ENCODE results near the gene CPHXL2.

CPHXL2 gene

DNA sequence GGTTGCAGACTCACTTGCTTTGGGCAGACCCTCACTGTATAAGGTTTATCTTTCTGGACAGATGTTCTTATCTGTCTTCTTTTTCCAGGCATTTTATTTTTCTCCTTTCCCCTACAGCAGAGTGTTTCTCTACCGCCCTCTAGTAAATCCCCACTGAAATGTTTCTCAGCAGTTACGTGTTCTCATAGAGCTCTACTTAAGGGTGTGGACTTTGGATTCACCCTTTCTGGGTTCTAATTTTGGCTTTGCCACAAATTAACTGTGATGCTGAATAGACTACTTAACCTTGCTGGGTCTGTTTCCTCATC, 55.7 kb downstream of the CPHXL2 start:
- peak; percentile 41 for DNase-seq (ENCODE audit: extremely low spot score)
- TF ChIP-seq, protein P1, sequence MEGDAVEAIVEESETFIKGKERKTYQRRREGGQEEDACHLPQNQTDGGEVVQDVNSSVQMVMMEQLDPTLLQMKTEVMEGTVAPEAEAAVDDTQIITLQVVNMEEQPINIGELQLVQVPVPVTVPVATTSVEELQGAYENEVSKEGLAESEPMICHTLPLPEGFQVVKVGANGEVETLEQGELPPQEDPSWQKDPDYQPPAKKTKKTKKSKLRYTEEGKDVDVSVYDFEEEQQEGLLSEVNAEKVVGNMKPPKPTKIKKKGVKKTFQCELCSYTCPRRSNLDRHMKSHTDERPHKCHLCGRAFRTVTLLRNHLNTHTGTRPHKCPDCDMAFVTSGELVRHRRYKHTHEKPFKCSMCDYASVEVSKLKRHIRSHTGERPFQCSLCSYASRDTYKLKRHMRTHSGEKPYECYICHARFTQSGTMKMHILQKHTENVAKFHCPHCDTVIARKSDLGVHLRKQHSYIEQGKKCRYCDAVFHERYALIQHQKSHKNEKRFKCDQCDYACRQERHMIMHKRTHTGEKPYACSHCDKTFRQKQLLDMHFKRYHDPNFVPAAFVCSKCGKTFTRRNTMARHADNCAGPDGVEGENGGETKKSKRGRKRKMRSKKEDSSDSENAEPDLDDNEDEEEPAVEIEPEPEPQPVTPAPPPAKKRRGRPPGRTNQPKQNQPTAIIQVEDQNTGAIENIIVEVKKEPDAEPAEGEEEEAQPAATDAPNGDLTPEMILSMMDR (IDR thresholded peaks at IDR 0.05; ENCODE audit: control extremely low read depth, extremely low read depth, low read depth, missing control alignments): peak; percentile 57
- ChIA-PET POLR2A (interaction anchor here (0.6 kb wide), 2 partner anchors 184 to 234 kb away, joined by 3 to 5 read pairs; no protein-coding TSS in a partner anchor), CTCF (interaction anchor here (0.8 to 4.6 kb wide), 24 partner anchors 8 to 157 kb away, joined by 3 to 33 read pairs (median 4); partner anchors contain the start of genes KARS1, TERF2IP and TMEM170A)

GRCh38 chr16:75620326-75621169, 56.3 kb downstream of the CPHXL2 start:
- TF ChIP-seq, protein P1 (IDR thresholded peaks at IDR 0.05; ENCODE audit: control extremely low read depth, extremely low read depth, low read depth, missing control alignments): no peak
- ChIA-PET CTCF (interaction anchor here (0.7 to 4.6 kb wide), 17 partner anchors 8 to 156 kb away, joined by 3 to 33 read pairs (median 4); partner anchors contain the start of genes KARS1, TERF2IP and TMEM170A), POLR2A (interaction anchor here (0.6 kb wide), 1 partner anchor 183 kb away, joined by 5 read pairs; no protein-coding TSS in a partner anchor)
- no peak for DNase-seq (ENCODE audit: extremely low spot score)

- no peak for DNase-seq (ENCODE audit: extremely low spot score)
- ChIA-PET CTCF (interaction anchor here (0.9 to 4.6 kb wide), 8 partner anchors 9 to 153 kb away, joined by 3 to 33 read pairs (median 4); no protein-coding TSS in a partner anchor), POLR2A (no interaction called here)
- TF ChIP-seq, protein P1 (IDR thresholded peaks at IDR 0.05; ENCODE audit: control extremely low read depth, extremely low read depth, low read depth, missing control alignments): no peak
These were observed 58.0 kb downstream of the CPHXL2 start for GRCh38 chr16:75618780-75619179.

GRCh38 chr16:75617121-75617520, 59.7 kb downstream of the CPHXL2 start:
- ChIA-PET POLR2A (no interaction called here), CTCF (interaction anchor here (1.6 kb wide), 1 partner anchor 11 kb away, joined by 6 read pairs; no protein-coding TSS in a partner anchor)
- no peak for DNase-seq (ENCODE audit: extremely low spot score)
- TF ChIP-seq, protein P1 (IDR thresholded peaks at IDR 0.05; ENCODE audit: control extremely low read depth, extremely low read depth, low read depth, missing control alignments): no peak

DNA sequence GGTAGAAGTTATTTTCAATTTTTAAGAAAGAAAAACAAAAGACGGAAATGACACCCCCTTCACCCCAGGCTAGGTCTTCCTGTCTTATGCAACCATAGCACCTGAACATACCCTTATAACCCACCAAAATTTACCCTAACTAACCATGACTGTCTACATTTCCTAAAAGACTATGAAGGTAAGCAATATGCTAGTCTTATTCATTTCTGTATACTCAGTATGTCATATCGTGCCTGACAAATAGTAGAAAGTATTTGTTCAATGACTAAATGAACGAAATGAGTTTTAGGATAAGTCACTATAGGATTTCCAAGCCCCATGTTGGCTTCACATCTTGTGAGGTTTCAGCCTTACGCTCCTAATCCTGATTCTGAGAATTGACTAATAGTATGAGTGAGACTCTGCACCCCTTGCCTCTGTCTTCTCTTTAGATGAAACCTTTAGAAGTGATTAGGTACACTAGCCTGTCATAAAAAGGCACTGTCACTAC, 60.2 kb downstream of the CPHXL2 start:
- no peak for DNase-seq (ENCODE audit: extremely low spot score)
- TF ChIP-seq, protein P1 (IDR thresholded peaks at IDR 0.05; ENCODE audit: control extremely low read depth, extremely low read depth, low read depth, missing control alignments): no peak
- CTCF ChIA-PET: interaction anchor here (0.9 kb wide), 1 partner anchor 45 kb away, joined by 3 read pairs; no protein-coding TSS in a partner anchor
- POLR2A ChIA-PET: interaction anchor here (0.6 kb wide), 1 partner anchor 25 kb away, joined by 3 read pairs; no protein-coding TSS in a partner anchor

- CTCF ChIA-PET: interaction anchor here (0.9 kb wide), 1 partner anchor 44 kb away, joined by 3 read pairs; no protein-coding TSS in a partner anchor
- DNase-seq (ENCODE audit: extremely low spot score): no peak
- TF ChIP-seq, protein P1 (IDR thresholded peaks at IDR 0.05; ENCODE audit: control extremely low read depth, extremely low read depth, low read depth, missing control alignments): no peak
- POLR2A ChIA-PET: interaction anchor here (0.6 kb wide), 3 partner anchors 24 to 159 kb away, joined by 3 to 4 read pairs (median 4); no protein-coding TSS in a partner anchor
These were observed 61.2 kb downstream of the CPHXL2 start for GRCh38 chr16:75615619-75616018.

Measured in GM10248 (cell line).